K562 (cell line): ENCODE measurements around the gene SBF1. TPM values are rescaled to one million over a fixed set of nuclear protein-coding genes. Genes with fewer than 3 reads are reported as not detected.

Experiments
- FOXA1 ChIP-seq: fragments of 450-650 bp; IDR thresholded peaks from 2 replicates; pipeline ENCODE4 v1.6.1; 2016; ENCODE audit warnings: mild to moderate bottlenecking, borderline replicate concordance
- HLTF ChIP-seq: fragments of 450-650 bp; IDR thresholded peaks from 2 replicates; pipeline ENCODE4 v1.6.1; 2016
- MYNN ChIP-seq, 2 experiments: sonication (generic); formaldehyde crosslinking in 1 of 2; IDR thresholded peaks; 2 replicates each; pipeline versions ENCODE4 v1.5.0 to v1.6.1; 2016 to 2020; ENCODE audit warnings: antibody characterized with exemption in 1 of 2, missing genetic modification reagents in 1 of 2
- POLR2H ChIP-seq: IDR thresholded peaks from 2 replicates; pipeline ENCODE4 v1.6.1; 2016; ENCODE audit warnings: missing genetic modification characterization, low read depth, mild to moderate bottlenecking, control low read depth, missing compliant biosample characterization, moderate library complexity
- RHOXF2B ChIP-seq: fragments of 250-450 bp; sonication (Bioruptor Pico); conservative IDR thresholded peaks from 2 replicates; pipeline ENCODE4 v1.5.1; 2021
- TRIM24 ChIP-seq, 2 experiments: fragments of 450-650 bp; IDR thresholded peaks; 2 replicates each; pipeline ENCODE4 v1.6.1; 2016
- ZBTB17 ChIP-seq: fragments of 450-650 bp; formaldehyde crosslinking; IDR thresholded peaks from 2 replicates; pipeline ENCODE4 v1.4.0; 2020; ENCODE audit warnings: mild to moderate bottlenecking
- ZFP1 ChIP-seq: fragments of 450-650 bp; formaldehyde crosslinking; IDR thresholded peaks from 2 replicates; pipeline ENCODE4 v1.4.0; 2020; ENCODE audit warnings: mild to moderate bottlenecking, mixed read lengths
- ZFX ChIP-seq: sonication (generic); formaldehyde crosslinking; IDR thresholded peaks from 2 replicates; pipeline ENCODE4 v1.8.0; 2022; ENCODE audit warnings: mild to moderate bottlenecking, missing genetic modification reagents, moderate library complexity
- ZNF23 ChIP-seq: fragments of 250-450 bp; sonication (Bioruptor Pico); IDR thresholded peaks from 2 replicates; pipeline ENCODE4 v1.4.0; 2020; ENCODE audit warnings: mild to moderate bottlenecking
- ZNF764 ChIP-seq: fragments of 250-450 bp; sonication (Bioruptor Pico); IDR thresholded peaks from 2 replicates; pipeline ENCODE4 v1.4.0; 2020; ENCODE audit warnings: low read depth, mild to moderate bottlenecking, moderate library complexity
- polyA plus RNA-seq, 8 experiments: library from polyadenylated mRNA; depleted of rRNA in 4 of 8; stranded (reverse) in 5 of 8; unstranded in 3 of 8; fragments of >200 nt; fragmentation: Nextera tagmentation in 2 of 8; fragmentation: Illumina TruSeq in 1 of 8; extraction: Ambion mirVana in 2 of 8; extraction: Trizol in 1 of 8; gene quantifications; 2 replicates each; pipeline versions ENCODE4 v1.2.1 to v1.2.3, GENCODE V29; 2011 to 2014; ENCODE audit warnings: inconsistent platforms in 1 of 8, missing spikeins in 1 of 8
- total RNA-seq, 7 experiments: library from RNA; depleted of rRNA in 6 of 7; stranded (reverse); fragments of >200 nt in 6 of 7; fragmentation: Illumina TruSeq in 2 of 7; extraction: Trizol in 2 of 7; gene quantifications; 2 replicates each; pipeline versions ENCODE4 v1.2.1 to v1.2.3, GENCODE V29; 2011 to 2021; ENCODE audit warnings: low replicate concordance in 1 of 7
- TF ChIP-seq, protein P1 (sequence below): fragments of 450-650 bp; formaldehyde crosslinking; IDR thresholded peaks from 2 replicates; pipeline ENCODE4 v1.4.0; 2020; ENCODE audit warnings: mild to moderate bottlenecking, mixed read lengths
- TF ChIP-seq, protein P2 (sequence below): fragments of 450-650 bp; IDR thresholded peaks from 2 replicates; pipeline ENCODE4 v1.6.1; 2016; ENCODE audit warnings: borderline replicate concordance
- TF ChIP-seq, protein P3 (sequence below): sonication (generic); formaldehyde crosslinking; IDR thresholded peaks from 2 replicates; pipeline ENCODE4 v1.8.0; 2022; ENCODE audit warnings: mild to moderate bottlenecking, missing genetic modification reagents
- TF ChIP-seq, protein P4 (sequence below): fragments of 200-800 bp; sonication (Bioruptor generic); IDR thresholded peaks from 2 replicates; pipeline ENCODE4 v1.6.1; 2016; ENCODE audit warnings: missing genetic modification characterization, missing compliant biosample characterization

The SBF1 gene
- total and polyA plus RNA-seq, 9 of the 15 experiments (the other 6 are each of a cell fraction or from before 2014, with no cell fraction given): 0.44 to 50.4 (median 11.4) TPM

DNA sequence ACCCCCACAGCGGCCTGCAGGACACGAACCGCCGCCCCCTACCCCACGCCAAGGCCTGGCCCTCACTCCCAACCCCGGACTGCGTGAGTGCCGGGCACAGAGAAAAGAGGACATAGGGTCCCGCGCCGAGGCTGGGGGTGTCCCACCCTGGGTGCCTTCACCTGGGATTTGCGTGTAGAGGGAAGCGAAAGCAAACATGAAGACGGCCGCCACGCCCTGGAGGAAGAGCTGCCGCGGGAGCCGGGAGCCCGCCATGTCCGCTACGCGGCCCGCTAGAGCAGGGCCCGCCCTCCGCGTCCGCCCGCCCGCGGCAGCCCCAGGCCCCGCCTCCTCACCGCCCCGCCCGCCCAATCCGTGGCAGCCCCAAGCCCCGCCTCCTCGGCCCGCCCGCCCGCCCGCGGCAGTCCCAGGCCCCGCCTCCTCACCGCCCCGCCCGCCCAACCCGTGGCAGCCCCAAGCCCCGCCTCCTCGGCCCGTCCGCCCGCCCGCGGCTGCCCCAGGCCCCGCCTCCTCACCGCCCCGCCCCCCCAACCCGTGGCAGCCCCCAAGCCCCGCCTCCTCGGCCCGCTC, 32.7 kb upstream of the SBF1 start, which contains the start of gene LMF2 (continued):
- TF ChIP-seq, protein P1, sequence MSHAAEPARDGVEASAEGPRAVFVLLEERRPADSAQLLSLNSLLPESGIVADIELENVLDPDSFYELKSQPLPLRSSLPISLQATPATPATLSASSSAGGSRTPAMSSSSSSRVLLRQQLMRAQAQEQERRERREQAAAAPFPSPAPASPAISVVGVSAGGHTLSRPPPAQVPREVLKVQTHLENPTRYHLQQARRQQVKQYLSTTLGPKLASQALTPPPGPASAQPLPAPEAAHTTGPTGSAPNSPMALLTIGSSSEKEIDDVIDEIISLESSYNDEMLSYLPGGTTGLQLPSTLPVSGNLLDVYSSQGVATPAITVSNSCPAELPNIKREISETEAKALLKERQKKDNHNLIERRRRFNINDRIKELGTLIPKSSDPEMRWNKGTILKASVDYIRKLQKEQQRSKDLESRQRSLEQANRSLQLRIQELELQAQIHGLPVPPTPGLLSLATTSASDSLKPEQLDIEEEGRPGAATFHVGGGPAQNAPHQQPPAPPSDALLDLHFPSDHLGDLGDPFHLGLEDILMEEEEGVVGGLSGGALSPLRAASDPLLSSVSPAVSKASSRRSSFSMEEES: no peak
- TF ChIP-seq FOXA1 (no peak), TRIM24 (IDR thresholded peaks at IDR 0.05) (no peak), ZNF764 (CRISPR knock-in tag) (no peak), ZFX (peak; percentile 76), ZNF23 (CRISPR knock-in tag) (no peak), ZFP1 (CRISPR knock-in tag) (no peak), HLTF (no peak), MYNN (IDR thresholded peaks at IDR 0.05) (no peak), MYNN (CRISPR knock-in tag; IDR thresholded peaks at IDR 0.05) (no peak), RHOXF2B (CRISPR knock-in tag) (no peak), ZBTB17 (CRISPR knock-in tag) (no peak), POLR2H (tag) (no peak)
- TF ChIP-seq, protein P2, sequence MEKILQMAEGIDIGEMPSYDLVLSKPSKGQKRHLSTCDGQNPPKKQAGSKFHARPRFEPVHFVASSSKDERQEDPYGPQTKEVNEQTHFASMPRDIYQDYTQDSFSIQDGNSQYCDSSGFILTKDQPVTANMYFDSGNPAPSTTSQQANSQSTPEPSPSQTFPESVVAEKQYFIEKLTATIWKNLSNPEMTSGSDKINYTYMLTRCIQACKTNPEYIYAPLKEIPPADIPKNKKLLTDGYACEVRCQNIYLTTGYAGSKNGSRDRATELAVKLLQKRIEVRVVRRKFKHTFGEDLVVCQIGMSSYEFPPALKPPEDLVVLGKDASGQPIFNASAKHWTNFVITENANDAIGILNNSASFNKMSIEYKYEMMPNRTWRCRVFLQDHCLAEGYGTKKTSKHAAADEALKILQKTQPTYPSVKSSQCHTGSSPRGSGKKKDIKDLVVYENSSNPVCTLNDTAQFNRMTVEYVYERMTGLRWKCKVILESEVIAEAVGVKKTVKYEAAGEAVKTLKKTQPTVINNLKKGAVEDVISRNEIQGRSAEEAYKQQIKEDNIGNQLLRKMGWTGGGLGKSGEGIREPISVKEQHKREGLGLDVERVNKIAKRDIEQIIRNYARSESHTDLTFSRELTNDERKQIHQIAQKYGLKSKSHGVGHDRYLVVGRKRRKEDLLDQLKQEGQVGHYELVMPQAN: peak; percentile 28; the same call in 1 of the 2 replicates
- TF ChIP-seq, protein P3, sequence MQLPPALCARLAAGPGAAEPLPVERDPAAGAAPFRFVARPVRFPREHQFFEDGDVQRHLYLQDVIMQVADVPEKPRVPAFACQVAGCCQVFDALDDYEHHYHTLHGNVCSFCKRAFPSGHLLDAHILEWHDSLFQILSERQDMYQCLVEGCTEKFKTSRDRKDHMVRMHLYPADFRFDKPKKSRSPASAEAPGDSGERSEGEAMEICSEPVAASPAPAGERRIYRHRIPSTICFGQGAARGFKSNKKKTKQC (CRISPR knock-in tag): no peak
- TF ChIP-seq, protein P4, sequence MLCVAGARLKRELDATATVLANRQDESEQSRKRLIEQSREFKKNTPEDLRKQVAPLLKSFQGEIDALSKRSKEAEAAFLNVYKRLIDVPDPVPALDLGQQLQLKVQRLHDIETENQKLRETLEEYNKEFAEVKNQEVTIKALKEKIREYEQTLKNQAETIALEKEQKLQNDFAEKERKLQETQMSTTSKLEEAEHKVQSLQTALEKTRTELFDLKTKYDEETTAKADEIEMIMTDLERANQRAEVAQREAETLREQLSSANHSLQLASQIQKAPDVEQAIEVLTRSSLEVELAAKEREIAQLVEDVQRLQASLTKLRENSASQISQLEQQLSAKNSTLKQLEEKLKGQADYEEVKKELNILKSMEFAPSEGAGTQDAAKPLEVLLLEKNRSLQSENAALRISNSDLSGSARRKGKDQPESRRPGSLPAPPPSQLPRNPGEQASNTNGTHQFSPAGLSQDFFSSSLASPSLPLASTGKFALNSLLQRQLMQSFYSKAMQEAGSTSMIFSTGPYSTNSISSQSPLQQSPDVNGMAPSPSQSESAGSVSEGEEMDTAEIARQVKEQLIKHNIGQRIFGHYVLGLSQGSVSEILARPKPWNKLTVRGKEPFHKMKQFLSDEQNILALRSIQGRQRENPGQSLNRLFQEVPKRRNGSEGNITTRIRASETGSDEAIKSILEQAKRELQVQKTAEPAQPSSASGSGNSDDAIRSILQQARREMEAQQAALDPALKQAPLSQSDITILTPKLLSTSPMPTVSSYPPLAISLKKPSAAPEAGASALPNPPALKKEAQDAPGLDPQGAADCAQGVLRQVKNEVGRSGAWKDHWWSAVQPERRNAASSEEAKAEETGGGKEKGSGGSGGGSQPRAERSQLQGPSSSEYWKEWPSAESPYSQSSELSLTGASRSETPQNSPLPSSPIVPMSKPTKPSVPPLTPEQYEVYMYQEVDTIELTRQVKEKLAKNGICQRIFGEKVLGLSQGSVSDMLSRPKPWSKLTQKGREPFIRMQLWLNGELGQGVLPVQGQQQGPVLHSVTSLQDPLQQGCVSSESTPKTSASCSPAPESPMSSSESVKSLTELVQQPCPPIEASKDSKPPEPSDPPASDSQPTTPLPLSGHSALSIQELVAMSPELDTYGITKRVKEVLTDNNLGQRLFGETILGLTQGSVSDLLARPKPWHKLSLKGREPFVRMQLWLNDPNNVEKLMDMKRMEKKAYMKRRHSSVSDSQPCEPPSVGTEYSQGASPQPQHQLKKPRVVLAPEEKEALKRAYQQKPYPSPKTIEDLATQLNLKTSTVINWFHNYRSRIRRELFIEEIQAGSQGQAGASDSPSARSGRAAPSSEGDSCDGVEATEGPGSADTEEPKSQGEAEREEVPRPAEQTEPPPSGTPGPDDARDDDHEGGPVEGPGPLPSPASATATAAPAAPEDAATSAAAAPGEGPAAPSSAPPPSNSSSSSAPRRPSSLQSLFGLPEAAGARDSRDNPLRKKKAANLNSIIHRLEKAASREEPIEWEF (CRISPR knock-in tag): no peak
